ENCODE measurements around the gene HOXA2.

Gene HOXA2

GRCh38 chr7:27102581-27103442 is at the start of gene HOXA2:
Gene HOXA2 (minus strand): TSS chr7:27102683. CDS start chr7:27102500, 183 bp downstream.
- no peak for DNase-seq

GRCh38 chr7:27151341-27151930 is 49.0 kb upstream of the HOXA2 start:
- peak; percentile 81 for DNase-seq

GRCh38 chr7:27150568-27151340 is 48.3 kb upstream of the HOXA2 start:
- DNase-seq, result peak; percentile 92

- DNase-seq, result no peak
Observed at GRCh38 chr7:27149842-27150567, 47.5 kb upstream of the HOXA2 start.

- DNase-seq, result peak; percentile 59
Observed at GRCh38 chr7:27148756-27149641, 46.5 kb upstream of the HOXA2 start.

- peak; percentile 69 for DNase-seq
Observed at GRCh38 chr7:27148031-27148755, 45.7 kb upstream of the HOXA2 start.

- DNase-seq, result peak; percentile 75
Observed at GRCh38 chr7:27147199-27148030, 44.9 kb upstream of the HOXA2 start, which contains the start of gene HOXA6. Gene HOXA6 (minus strand): TSS chr7:27147774. CDS start chr7:27147749, 25 bp downstream.

- peak; percentile 46 for DNase-seq
Observed at GRCh38 chr7:27146491-27147198, 44.2 kb upstream of the HOXA2 start.

GRCh38 chr7:27145914-27146412 is 43.5 kb upstream of the HOXA2 start:
- peak; percentile 52 for DNase-seq

GRCh38 chr7:27145165-27145913 is 42.9 kb upstream of the HOXA2 start:
- peak; percentile 72 for DNase-seq

- peak; percentile 66 for DNase-seq
Observed at GRCh38 chr7:27144781-27145164, 42.3 kb upstream of the HOXA2 start.

GRCh38 chr7:27143950-27144780 is 41.7 kb upstream of the HOXA2 start:
- no peak for DNase-seq

- peak; percentile 90 for DNase-seq
Observed at GRCh38 chr7:27143023-27143949, 40.8 kb upstream of the HOXA2 start, which contains the start of gene HOXA5. Gene HOXA5 (minus strand): TSS chr7:27143681. CDS start chr7:27143607, 74 bp downstream.

- peak; percentile 50 for DNase-seq
Observed at GRCh38 chr7:27142580-27143022, 40.1 kb upstream of the HOXA2 start.

- peak; percentile 61 for DNase-seq
Observed at GRCh38 chr7:27141923-27142579, 39.6 kb upstream of the HOXA2 start.
